Panc1 (cell line): ENCODE data around the gene TUBG2.

Experiments used
- POLR2AphosphoS5 ChIP-seq: IDR thresholded peaks from 2 replicates; pipeline ENCODE4 v1.6.1; 2012; ENCODE audit warnings: mild to moderate bottlenecking, low read depth, low read length, moderate library complexity
- SIN3A ChIP-seq: IDR thresholded peaks from 2 replicates; pipeline ENCODE4 v1.6.1; 2012; ENCODE audit warnings: low read depth, mild to moderate bottlenecking, low read length, moderate library complexity, borderline replicate concordance; ENCODE audit not compliant: insufficient read depth
- TF ChIP-seq, protein P1 (sequence below): fragments of 450-650 bp; IDR thresholded peaks from 2 replicates; pipeline ENCODE4 v1.5.1; 2017; ENCODE audit warnings: mild to moderate bottlenecking
- TF ChIP-seq, protein P2 (sequence below), 2 experiments: IDR thresholded peaks; 2 replicates each; pipeline ENCODE4 v1.6.1; 2011 to 2012; ENCODE audit warnings: low read depth in 2 of 2, control low read depth in 1 of 2, low read length in 1 of 2, mild to moderate bottlenecking in 1 of 2, moderate library complexity in 1 of 2; ENCODE audit not compliant: insufficient read depth in 1 of 2

DNA sequence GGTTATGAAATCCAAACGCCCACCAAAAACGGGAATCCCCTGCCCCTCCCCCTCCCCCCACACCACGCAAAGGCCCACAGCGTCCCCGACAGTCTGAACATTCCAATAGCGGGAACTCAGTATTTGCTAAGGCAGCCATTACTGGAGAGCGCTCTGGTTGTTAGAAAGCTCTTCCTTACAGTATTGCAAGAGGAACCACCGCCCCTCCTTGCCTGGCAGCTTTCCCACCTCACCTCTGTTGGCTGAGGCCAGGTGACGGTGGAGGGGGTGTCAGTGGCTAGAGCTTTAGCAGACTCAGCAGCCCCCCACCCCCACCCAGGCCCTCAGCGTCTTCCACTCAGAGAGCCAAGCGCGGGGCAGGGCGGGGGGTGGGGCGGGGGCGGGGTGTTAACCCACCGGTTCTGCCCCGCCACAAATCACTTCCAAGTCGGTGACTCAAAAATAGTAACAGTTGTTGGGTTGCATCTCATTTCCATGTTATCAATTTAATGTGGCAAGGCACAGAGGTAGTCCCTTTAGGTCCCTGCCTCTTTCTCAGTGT lies 19.9 kb downstream of the TUBG2 start:
- TF ChIP-seq, protein P1, sequence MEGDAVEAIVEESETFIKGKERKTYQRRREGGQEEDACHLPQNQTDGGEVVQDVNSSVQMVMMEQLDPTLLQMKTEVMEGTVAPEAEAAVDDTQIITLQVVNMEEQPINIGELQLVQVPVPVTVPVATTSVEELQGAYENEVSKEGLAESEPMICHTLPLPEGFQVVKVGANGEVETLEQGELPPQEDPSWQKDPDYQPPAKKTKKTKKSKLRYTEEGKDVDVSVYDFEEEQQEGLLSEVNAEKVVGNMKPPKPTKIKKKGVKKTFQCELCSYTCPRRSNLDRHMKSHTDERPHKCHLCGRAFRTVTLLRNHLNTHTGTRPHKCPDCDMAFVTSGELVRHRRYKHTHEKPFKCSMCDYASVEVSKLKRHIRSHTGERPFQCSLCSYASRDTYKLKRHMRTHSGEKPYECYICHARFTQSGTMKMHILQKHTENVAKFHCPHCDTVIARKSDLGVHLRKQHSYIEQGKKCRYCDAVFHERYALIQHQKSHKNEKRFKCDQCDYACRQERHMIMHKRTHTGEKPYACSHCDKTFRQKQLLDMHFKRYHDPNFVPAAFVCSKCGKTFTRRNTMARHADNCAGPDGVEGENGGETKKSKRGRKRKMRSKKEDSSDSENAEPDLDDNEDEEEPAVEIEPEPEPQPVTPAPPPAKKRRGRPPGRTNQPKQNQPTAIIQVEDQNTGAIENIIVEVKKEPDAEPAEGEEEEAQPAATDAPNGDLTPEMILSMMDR, result no peak
- TF ChIP-seq SIN3A, result no peak
- TF ChIP-seq, protein P2, sequence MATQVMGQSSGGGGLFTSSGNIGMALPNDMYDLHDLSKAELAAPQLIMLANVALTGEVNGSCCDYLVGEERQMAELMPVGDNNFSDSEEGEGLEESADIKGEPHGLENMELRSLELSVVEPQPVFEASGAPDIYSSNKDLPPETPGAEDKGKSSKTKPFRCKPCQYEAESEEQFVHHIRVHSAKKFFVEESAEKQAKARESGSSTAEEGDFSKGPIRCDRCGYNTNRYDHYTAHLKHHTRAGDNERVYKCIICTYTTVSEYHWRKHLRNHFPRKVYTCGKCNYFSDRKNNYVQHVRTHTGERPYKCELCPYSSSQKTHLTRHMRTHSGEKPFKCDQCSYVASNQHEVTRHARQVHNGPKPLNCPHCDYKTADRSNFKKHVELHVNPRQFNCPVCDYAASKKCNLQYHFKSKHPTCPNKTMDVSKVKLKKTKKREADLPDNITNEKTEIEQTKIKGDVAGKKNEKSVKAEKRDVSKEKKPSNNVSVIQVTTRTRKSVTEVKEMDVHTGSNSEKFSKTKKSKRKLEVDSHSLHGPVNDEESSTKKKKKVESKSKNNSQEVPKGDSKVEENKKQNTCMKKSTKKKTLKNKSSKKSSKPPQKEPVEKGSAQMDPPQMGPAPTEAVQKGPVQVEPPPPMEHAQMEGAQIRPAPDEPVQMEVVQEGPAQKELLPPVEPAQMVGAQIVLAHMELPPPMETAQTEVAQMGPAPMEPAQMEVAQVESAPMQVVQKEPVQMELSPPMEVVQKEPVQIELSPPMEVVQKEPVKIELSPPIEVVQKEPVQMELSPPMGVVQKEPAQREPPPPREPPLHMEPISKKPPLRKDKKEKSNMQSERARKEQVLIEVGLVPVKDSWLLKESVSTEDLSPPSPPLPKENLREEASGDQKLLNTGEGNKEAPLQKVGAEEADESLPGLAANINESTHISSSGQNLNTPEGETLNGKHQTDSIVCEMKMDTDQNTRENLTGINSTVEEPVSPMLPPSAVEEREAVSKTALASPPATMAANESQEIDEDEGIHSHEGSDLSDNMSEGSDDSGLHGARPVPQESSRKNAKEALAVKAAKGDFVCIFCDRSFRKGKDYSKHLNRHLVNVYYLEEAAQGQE (IDR thresholded peaks at IDR 0.05; ENCODE audit: insufficient read depth in 1 of 2, low read depth in 2 of 2, low read length in 1 of 2), result no peak
- TF ChIP-seq POLR2AphosphoS5, result no peak
